GM13976 (cell line): Measurements from ENCODE around the gene STN1.
A peak's percentile ranks its signal among the peaks of the same experiment; 100 is the strongest.

Source experiments
- DNase-seq: peaks from one replicate; pipeline ENCODE4 v3.0.0; 2012; ENCODE audit warnings: low spot score
- CTCF ChIP-seq: IDR thresholded peaks from 2 replicates; pipeline ENCODE4 v1.5.1; 2012; ENCODE audit warnings: borderline replicate concordance, mild to moderate bottlenecking; ENCODE audit not compliant: insufficient read depth; ENCODE audit errors: extremely low read depth, missing control alignments, control extremely low read depth
- in situ Hi-C: fragments of 300-500 bp; cut with MboI; formaldehyde crosslinking; loops from one replicate; pipeline ENCODE4 v1.12.0; 2022; ENCODE audit warnings: low sequenced_read_pairs, mixed read lengths, inconsistent platforms; ENCODE audit not compliant: unreplicated experiment

STN1 gene

GRCh38 chr10:103890688-103891087 is 27.3 kb downstream of the STN1 start:
- TF ChIP-seq CTCF: no peak
- no peak for DNase-seq
- in situ Hi-C loops: loop anchor here (25.0 kb wide), 1 partner anchor 322 kb away; no protein-coding TSS in a partner anchor

GRCh38 chr10:103890194-103890658 is 27.8 kb downstream of the STN1 start:
- in situ Hi-C loops: loop anchor here (25.0 kb wide), 1 partner anchor 322 kb away; no protein-coding TSS in a partner anchor
- TF ChIP-seq CTCF: no peak
- DNase-seq: no peak

GRCh38 chr10:103889121-103889720 is 28.8 kb downstream of the STN1 start:
- no peak for TF ChIP-seq CTCF
- in situ Hi-C loops: loop anchor here (25.0 kb wide), 1 partner anchor 323 kb away; no protein-coding TSS in a partner anchor
- DNase-seq: no peak

- in situ Hi-C loops: loop anchor here (25.0 kb wide), 1 partner anchor 324 kb away; no protein-coding TSS in a partner anchor
- TF ChIP-seq CTCF: peak; percentile 67
- peak; percentile 60 for DNase-seq
Measured at GRCh38 chr10:103888113-103888841, 29.7 kb downstream of the STN1 start.

GRCh38 chr10:103885617-103886016 is 32.4 kb downstream of the STN1 start:
- TF ChIP-seq CTCF: no peak
- DNase-seq: no peak
- in situ Hi-C loops: loop anchor here (25.0 kb wide), 1 partner anchor 327 kb away; no protein-coding TSS in a partner anchor

GRCh38 chr10:103884681-103885139 is 33.3 kb downstream of the STN1 start:
- peak; percentile 56 for DNase-seq
- in situ Hi-C loops: loop anchor here (25.0 kb wide), 1 partner anchor 328 kb away; no protein-coding TSS in a partner anchor
- peak; percentile 60 for TF ChIP-seq CTCF
